ENCODE data around the gene CFAP54. TPM values are rescaled to one million over a fixed set of nuclear protein-coding genes. Genes with fewer than 3 reads are reported as not detected.
"Not testable (repeated sequence)": the region's sequence is repeated elsewhere in the genome, so short reads cannot be mapped to it uniquely, and the experiment has no call there.

Gene CFAP54
- total RNA-seq, 6 donors from 2014 or later, result 0.66 to 48.8 (median 7.4) TPM

DNA sequence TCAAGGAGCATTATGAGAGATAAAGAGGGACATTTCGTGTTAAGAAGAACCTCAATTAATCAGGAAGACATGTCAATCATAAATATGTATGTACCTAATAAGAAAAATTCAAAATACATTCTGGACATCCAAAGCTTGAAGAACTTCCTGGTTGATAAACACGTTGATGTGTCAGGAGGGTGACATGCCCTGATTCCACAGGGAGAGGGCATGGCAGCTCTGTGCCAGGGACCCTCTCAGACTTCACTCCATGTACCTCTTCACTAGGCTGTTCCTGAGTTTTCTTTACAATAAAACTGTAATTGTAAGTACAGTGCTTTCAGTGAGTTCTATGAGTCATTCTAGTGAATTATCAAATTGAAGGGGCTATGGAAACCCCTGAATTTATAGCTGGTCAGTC is 163.5 kb downstream of the CFAP54 start:
- ATAC-seq (ENCODE audit: low FRiP score in 2 of 2) (no peak), DNase-seq (no peak)
- Histone ChIP-seq H3K36me3 (no peaks in the 10 kb centered on the region), H3K4me3 (no peak overlapping the region), H3K4me1 (no peaks in the 10 kb centered on the region), H3K27me3 (no peaks in the 10 kb centered on the region), H3K27ac (no peak overlapping the region), H3K9me3 (no peaks in the 10 kb centered on the region)
- 50 to 53% methylated on average over 2 of the region's 2 CpGs for WGBS, 2 donors
- TF ChIP-seq POLR2A (IDR thresholded peaks at IDR 0.05), result no peak

DNA sequence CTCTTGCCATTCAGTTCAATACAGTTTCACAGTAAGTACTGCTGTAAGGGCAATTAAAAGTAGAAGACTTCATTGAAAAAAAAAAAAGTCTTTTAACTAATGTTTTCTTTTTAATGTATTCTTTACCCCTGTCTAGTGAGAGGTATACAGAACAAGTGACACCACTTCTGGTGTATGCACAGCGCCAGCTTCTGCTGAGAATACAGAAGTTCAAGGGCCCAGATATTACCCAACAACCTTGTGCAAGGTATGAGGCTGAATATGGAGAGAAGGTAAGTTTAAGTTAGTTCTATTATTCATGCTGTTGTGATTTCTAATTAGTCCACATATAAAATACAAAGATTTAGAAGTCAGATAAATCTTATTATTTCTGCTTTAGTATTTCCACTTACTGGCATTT is 168.7 kb downstream of the CFAP54 start:
- no peak for TF ChIP-seq POLR2AphosphoS5 (IDR thresholded peaks at IDR 0.05)
- no peak for TF ChIP-seq EP300 (IDR thresholded peaks at IDR 0.05)
- H3K36me3 ChIP-seq, result no peaks in the 10 kb centered on the region
- WGBS, 2 donors, result 67 to 71% methylated on average over 1 of the region's 1 CpG
- peak in 1 of 2 donors; percentile 34 for DNase-seq
- no peaks in the 10 kb centered on the region for H3K4me1 ChIP-seq
- H3K9me3 ChIP-seq, result no peaks in the 10 kb centered on the region
- no peak overlapping the region for H3K4me3 ChIP-seq
- H3K27ac ChIP-seq, result no peak overlapping the region
- H3K27me3 ChIP-seq, result no peaks in the 10 kb centered on the region
- no peak for ATAC-seq (ENCODE audit: low FRiP score in 2 of 2)

DNA sequence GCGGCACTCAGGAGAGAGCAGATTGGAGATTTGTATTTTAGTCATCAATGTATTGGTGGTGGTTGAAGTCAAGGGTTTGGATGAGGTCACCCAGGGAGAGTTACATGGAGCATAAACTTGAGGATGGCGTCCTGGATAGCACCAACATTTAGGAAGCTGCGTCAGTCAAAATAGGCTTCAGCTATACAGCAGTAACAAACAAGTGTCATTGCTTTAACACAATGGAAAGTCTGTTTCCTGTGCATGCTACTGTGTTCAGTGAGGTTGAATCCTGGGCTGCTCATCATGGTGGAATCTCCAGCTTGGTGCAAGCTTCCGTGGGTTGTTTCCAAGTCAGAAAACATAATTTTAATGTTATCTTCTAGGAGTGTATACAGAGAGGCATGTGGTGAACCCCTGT is 180.4 kb downstream of the CFAP54 start:
- Histone ChIP-seq H3K36me3 (no peaks in the 10 kb centered on the region), H3K27ac (no peak overlapping the region), H3K4me3 (no peak overlapping the region), H3K4me1 (no peaks in the 10 kb centered on the region), H3K9me3 (no peaks in the 10 kb centered on the region), H3K27me3 (no peaks in the 10 kb centered on the region)
- DNase-seq (no peak), ATAC-seq (ENCODE audit: low FRiP score in 2 of 2) (no peak)
- 75 to 80% methylated on average over 4 of the region's 4 CpGs for WGBS, 2 donors
- TF ChIP-seq POLR2AphosphoS5 (IDR thresholded peaks at IDR 0.05) (no peak), POLR2A (IDR thresholded peaks at IDR 0.05) (no peak), EP300 (IDR thresholded peaks at IDR 0.05) (no peak)
- TF ChIP-seq, protein P1, sequence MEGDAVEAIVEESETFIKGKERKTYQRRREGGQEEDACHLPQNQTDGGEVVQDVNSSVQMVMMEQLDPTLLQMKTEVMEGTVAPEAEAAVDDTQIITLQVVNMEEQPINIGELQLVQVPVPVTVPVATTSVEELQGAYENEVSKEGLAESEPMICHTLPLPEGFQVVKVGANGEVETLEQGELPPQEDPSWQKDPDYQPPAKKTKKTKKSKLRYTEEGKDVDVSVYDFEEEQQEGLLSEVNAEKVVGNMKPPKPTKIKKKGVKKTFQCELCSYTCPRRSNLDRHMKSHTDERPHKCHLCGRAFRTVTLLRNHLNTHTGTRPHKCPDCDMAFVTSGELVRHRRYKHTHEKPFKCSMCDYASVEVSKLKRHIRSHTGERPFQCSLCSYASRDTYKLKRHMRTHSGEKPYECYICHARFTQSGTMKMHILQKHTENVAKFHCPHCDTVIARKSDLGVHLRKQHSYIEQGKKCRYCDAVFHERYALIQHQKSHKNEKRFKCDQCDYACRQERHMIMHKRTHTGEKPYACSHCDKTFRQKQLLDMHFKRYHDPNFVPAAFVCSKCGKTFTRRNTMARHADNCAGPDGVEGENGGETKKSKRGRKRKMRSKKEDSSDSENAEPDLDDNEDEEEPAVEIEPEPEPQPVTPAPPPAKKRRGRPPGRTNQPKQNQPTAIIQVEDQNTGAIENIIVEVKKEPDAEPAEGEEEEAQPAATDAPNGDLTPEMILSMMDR (IDR thresholded peaks at IDR 0.05), result no peak

DNA sequence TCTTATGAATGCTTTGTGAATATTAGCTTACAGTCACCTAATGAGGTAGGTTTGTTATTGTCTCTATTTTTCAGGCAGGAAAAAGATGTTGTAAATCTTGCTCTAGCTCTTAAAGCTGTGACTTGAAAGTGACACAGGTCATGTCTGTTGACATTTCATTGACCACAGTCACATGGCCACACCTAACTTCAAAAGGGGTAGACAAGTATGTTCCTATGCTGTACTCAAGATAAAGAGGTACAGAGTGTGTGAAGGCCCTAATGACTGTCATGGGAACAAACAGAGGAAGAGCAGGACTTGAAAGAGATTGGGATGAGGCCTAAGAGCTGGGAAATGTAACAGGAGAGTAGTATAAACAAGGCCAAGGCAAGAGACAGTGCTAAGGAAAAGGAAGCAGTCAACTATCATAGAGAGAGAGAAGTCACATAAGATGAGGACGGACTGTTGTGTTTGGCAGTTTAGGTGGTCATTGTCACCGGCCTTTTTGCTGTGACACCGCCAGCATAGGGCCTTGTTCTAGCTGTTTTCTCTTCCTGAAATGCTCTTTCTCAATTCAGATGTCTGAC is 181.0 kb downstream of the CFAP54 start:
- ATAC-seq (ENCODE audit: low FRiP score in 2 of 2) (no peak), DNase-seq (no peak)
- H3K9me3 ChIP-seq, result no peaks in the 10 kb centered on the region
- no peak overlapping the region for H3K4me3 ChIP-seq
- no peaks in the 10 kb centered on the region for H3K4me1 ChIP-seq
- TF ChIP-seq, protein P1 (IDR thresholded peaks at IDR 0.05), result no peak
- no peak for TF ChIP-seq EP300 (IDR thresholded peaks at IDR 0.05)
- TF ChIP-seq POLR2A (IDR thresholded peaks at IDR 0.05), result no peak
- no peak for TF ChIP-seq POLR2AphosphoS5 (IDR thresholded peaks at IDR 0.05)
- H3K36me3 ChIP-seq, result no peaks in the 10 kb centered on the region
- no peak overlapping the region for H3K27ac ChIP-seq
- H3K27me3 ChIP-seq, result no peaks in the 10 kb centered on the region
- 51% methylated on average over 3 of the region's 3 CpGs for WGBS, 2 donors

DNA sequence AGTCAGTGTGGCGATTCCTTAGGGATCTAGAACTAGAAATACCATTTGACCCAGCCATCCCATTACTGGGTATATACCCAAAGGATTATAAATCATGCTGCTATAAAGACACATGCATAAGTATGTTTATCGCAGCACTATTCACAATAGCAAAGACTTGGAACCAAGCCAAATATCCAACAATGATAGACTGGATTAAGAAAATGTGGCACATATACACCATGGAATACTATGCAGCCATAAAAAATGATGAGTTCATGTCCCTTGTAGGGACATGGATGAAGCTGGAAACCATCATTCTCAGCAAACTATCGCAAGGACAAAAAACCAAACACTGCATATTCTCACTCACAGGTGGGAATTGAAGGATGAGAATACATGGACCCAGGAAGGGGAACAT is 186.1 kb downstream of the CFAP54 start:
- H3K4me3 ChIP-seq; ATAC-seq (ENCODE audit: low FRiP score in 2 of 2); H3K36me3 ChIP-seq; H3K4me1 ChIP-seq; H3K27ac ChIP-seq; H3K27me3 ChIP-seq; DNase-seq; H3K9me3 ChIP-seq: not testable (repeated sequence)
- 91 to 94% methylated on average over 3 of the region's 3 CpGs for WGBS, 2 donors

DNA sequence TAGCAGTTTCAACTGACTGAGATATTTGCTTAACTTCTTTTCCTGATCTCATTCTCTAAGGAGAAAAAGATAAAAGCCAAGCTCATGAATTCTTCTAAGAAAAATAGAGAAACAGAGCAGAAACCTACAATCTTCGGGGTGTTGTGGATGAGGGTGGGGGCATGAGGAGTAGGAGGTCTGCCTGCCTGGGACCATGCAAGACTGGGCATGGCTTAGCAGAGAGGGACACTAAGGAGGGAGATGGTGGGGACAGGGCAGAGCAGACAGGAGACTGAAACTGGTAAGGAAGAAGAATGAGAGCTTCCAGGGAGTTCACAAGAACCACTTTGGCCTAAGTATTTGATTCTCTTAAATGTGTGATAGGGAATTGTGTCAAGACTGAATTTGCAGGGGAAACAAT is 188.0 kb downstream of the CFAP54 start:
- Histone ChIP-seq H3K27ac (no peak overlapping the region), H3K4me3 (no peak overlapping the region), H3K36me3 (no peaks in the 10 kb centered on the region), H3K4me1 (no peaks in the 10 kb centered on the region), H3K9me3 (no peaks in the 10 kb centered on the region), H3K27me3 (no peaks in the 10 kb centered on the region)
- TF ChIP-seq POLR2AphosphoS5 (IDR thresholded peaks at IDR 0.05) (no peak), EP300 (IDR thresholded peaks at IDR 0.05) (no peak), POLR2A (IDR thresholded peaks at IDR 0.05) (no peak)
- TF ChIP-seq, protein P1 (IDR thresholded peaks at IDR 0.05), result no peak
- ATAC-seq (ENCODE audit: low FRiP score in 2 of 2), result peak in 1 of 2 donors; percentile 46
- DNase-seq, result no peak
- 87 to 94% methylated on average over 1 of the region's 1 CpG for WGBS, 2 donors

Data from upper lobe of left lung (tissue), 6 donors.